ENCODE measurements around the gene SCNN1A.

SCNN1A gene

DNA sequence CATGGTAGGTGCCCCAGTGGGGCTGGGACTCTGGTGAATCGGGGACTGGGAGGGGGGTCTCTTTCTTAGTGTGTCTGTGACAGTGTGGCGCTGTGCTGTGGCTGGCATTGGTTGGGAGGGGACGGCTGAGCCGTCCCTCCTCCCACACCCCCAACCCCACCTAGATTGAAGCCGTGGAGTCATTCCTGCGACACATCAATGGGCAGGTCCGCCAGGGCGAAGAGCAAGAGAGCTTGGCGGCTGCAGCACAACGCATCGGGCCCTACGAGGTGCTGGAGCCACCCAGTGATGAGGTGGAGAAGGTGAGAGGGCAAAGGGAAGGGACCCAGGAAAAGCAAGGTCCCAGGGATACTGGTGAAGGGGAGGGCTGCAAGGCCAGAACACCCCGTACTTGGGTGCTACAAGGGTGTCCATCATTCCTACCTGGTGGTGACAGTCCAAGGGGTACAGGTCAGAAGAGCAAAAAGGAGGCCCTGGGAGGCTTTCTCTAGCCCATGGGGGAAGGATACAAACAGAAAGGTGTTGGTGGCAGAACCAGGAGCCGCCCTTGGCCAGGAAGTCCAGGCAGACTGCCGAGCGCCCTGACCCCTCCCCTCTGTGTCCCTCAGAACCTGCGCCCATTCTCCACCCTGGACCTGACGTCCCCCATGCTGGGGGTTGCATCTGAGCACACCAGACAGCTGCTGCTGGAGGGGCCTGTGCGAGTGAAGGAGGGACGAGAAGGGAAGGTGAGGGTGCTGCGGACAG lies 57.5 kb downstream of the SCNN1A start:
- DNase-seq (ENCODE audit: low spot score), result no peak

DNA sequence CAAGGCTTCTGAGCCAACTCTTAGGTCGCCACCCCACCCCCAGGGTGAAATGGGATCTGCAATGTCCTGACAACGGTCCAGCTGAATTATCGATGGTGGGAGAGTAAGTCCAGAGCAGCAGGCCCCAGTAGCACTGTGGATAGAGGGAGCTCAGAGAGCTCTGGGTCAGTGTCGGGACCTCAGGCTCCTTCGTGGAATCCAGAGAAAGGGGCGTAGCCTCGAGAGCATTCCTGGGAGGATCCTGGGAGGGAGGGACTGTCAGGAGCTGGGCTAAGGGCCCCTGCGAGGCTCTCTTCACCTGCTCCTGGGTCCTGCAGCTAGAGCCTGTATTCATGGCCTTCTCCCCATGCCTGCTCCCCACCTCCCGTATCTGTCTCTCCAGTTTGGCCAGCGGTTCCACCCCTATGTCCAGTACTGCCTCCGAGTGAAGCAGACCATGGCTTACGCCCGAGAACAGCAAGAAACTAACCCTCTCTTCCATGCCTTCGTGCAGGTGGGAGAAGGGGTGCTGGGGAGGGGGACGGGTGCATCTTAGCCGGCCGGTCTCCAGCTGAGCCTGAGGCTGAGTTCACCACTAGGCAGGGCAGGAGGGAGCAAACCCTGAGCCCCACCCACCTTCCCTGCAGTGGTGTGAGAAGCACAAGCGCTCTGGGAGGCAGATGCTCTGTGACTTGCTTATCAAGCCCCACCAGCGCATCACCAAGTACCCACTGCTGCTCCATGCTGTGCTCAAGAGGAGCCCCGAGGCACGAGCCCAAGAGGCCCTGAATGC lies 58.3 kb downstream of the SCNN1A start:
- no peak for DNase-seq (ENCODE audit: low spot score)

DNA sequence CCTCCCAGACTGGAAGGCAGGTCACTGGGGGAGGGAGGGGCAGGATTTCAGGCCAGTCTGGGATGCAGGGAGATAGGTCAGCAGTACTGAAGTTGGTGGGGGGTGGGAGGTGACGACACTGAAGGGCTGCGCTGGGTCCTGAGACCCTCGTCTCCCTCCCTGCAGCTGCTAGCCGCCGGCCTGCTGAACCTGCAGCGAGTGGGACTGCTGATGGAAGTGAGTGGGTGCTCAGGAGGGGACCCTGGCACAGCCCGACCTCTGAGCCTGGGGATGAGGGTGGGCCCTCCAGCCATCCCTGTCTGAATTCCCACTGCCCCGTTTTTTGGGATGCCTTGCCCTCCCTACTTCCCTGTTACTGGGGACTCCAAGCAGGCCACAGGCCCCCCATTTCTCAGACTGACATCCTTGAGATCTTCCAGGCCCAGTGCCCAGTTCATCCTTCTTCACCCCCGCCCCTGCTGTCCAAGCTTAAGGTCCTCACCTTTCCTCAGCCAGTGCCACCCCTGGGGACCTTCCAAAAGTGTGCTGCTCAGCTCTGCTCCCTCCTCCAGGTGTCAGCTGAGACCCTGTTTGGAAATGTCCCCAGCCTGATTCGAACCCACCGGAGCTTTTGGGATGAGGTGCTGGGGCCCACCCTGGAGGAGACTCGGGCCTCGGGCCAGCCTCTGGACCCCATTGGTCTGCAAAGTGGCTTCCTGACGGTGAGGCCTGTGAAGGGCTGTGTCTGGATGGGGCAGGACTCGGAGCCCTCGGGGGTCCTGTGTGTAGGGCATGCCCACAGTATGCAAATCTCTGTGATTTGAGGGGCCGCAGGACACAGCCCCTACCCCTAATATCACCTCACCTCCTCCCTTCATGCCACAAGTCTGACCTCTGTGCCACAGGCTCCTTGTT lies 59.4 kb downstream of the SCNN1A start:
- DNase-seq (ENCODE audit: low spot score), result no peak

DNA sequence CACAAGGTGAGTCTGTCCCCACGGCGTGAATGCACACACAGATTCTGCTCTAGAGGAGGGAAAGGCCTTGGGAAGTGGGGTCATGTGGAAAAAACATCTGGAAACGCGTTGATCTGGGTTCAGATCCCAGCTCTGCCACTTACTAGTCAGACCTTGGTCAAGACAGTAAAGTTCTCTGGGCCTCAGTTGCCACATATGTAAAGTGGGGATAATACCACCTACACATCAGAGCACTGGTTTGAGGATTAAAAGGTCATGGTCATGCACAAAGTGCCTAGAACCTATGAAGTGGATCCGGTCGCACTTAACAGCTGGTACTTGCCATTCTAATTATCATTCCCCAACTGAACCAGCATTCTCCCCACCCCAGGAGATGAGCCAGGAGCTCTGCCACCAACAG lies 60.2 kb downstream of the SCNN1A start:
- DNase-seq (ENCODE audit: low spot score), result no peak

DNA sequence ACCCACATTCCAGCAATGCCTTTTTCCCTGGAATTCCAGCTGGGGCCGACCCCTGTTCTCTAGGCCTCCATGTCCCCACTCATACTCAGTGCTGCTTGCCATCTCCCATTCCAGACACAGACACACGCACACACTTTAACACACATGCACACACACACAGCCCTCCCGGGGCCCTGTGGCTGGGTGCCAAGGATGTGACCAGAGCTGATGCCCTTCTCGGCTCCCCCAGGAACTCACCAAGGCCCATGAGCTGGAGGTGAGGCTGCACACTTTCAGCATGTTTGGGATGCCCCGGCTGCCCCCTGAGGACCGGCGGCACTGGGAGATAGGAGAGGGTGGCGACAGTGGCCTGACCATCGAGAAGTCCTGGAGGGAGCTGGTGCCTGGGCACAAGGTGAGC lies 60.6 kb downstream of the SCNN1A start:
- DNase-seq (ENCODE audit: low spot score), result no peak

DNA sequence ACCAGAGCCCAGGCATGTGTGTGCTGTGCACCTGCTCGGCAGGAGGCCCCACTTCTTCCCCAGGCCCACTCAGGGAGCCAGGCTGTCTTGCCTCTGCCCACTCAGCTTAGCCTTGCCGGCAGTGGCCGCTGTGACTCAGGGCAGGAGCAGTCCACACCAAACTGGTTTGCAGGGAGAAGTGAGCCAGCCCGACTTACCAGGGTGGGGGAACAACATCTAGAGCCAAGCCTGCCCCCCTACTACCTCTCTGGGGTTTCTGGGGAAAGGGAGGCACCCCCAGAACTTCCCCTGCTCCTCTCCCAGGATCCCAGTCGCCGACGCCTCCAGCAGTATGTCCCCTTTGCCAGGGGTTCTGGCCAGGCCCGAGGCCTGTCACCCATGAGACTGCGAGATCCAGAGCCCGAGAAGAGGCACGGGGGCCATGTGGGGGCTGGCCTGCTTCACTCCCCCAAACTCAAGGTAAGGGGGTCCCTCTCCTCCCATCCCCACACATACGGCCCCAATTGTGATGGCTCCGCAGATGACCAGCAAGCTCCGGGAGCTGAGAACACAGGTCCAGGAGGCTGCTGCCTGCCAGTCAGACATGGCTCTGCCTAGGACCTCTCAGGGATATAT lies 61.9 kb downstream of the SCNN1A start:
- DNase-seq (ENCODE audit: low spot score), result no peak

DNA sequence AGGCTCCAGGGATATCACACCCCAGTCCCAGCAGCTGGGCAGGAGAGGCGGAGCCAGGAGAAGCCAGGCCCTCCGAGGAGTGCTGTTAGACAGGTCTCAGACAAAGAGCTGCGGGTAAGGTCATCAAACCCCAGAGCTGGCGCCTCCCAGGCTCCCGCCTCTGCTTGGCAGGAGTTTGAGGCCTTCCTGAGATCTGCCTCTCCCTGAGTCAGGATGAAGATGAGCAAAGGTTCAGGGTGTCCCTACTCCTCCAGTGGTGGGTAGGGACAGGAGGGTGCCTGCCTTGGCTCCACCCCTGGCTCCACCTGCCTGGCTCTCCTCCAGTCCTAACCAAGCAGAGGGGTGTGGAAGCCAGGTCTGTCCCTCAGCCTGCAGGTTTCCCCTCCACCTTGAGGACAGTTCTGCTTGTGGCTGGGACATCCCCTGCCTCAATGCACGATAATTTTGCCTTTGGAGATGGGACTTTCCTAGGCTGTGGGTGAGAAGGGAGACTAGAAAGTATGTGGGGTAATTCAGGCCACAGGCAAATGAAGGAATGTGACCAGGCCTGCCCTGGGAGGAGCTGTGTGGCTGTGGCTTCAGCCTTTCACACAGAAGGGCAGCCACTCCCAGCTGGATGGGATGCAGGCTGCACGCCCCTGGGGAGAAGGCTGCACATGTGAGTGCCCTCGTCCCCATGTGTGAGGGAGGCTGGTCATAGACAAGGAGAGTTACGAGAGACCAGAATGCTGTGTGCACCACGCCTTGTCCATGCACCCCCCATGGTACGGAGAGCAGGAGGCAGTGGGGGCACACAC lies 62.6 kb downstream of the SCNN1A start:
- no peak for DNase-seq (ENCODE audit: low spot score)

DNA sequence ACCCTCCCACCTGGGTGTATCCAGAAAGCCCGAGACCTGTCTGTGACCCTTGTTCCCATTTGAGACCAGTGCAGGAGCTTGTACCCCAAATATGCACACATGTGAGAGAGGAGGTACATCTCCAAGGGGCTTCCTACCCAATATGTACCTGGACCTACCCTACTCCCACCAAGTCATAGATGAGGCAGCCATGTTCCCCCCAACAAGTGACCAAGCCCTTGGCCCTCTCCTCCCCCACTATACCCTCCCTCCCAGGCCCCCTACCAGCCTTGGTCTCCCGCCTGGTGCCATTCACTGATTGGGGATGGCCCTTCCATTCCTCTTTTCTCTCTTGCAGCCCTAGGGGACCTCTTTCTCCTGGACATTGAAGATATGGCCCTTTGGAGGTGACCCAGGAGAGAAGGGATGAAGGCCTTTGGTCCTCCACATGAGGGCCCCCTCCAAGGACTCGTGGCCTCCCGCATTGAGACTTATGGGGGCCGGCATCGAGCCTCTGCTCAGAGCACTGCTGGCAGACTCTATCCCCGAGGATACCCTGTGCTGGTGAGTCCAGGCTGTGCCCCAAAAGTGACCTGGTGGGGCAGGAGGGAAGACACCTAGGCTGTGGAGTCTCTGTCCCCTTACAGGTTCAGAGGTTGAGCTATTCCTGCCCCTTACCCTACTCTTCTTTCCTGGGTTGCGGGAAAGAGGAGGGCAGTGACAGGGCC lies 63.4 kb downstream of the SCNN1A start:
- no peak for DNase-seq (ENCODE audit: low spot score)

DNA sequence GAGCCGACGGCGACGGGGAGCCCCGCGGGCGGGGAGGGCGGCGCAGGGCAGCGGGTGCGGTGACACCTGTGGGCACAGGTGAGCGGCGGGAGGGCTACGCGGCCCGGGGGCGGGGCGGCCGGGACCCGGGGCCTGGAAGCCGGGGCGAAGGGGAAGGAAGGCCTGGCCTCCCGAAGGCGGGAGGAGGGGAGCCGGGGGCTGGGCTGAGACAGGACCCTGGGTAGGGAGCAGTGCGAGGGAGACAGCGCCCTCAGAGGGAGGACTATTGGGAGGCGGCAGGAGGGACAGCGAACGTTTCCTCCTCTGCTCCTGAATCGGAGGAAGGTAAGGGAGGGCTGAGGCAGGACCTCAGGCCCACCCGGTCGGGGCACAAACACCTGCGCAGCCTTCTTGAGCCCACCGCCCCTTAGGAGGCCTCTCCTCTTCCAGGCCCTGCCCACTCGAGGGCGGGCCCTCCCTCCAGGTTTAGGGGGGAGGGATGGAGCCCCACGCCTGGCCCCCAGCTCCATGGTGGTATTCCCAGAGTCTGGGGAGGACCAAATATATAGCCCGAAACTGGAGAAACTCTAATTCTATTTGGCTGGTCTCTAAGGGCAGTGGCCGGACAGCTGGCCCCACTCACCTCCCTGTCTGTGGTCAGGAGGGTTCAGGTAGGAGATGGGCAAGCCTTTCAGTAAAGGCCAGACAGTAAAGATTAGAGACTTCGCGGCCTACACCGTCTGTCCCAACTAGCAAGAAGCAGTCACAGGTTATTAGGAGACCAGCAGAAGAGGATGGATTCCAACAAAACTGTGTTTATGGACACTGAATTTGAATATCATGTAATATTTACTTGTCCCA lies 64.4 kb downstream of the SCNN1A start:
- DNase-seq (ENCODE audit: low spot score), result no peak

DNA sequence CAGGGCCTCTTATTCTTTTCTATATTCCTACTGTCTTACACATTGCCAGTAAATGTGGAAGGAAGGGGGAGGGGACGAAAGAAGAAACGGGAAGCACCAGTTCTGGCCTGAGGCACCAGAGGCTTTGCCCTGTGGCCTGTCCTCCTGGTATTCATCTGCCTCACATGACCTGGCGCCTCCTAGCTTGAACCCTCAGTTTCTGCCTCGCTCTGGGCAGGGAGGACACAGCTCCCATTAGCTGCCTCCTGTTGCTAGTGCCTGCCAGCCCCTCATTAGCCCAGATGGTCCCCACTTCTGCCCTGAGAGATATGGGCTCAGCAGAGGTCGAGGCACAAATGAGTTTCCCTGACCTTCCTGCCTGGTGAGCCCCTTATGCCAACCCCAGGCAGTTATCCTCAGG lies 67.8 kb downstream of the SCNN1A start:
- no peak for DNase-seq (ENCODE audit: low spot score)

DNA sequence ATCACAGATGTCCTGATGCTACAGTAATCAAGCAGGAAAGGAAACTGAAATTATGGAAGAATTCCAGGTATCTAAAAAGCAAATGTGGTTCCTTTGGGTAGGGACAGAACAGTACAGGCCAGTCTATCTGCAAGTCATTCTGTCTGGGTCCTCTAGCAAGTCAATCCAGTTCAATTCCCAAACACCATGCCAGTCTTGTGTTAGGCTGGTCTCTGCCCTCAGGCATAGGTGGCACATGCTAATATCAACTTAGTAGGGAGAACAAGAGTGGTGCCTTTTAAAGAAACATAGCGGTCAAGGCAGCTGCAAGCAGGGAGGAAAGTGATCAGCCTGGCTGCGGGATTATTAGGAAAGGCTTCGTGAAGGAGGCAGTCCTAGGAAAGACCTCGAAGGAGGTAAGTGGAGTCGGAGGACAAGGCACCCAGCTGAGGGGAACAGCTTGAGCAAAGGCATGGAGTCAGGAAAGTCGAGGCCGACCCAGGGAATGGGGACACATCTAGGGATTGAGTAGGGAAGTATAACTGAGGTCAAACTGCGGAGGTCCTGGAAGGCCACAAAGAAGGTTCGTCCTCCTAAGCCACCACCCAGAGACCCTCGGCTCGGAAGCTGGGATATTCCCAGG lies 68.7 kb downstream of the SCNN1A start:
- DNase-seq (ENCODE audit: low spot score), result no peak

DNA sequence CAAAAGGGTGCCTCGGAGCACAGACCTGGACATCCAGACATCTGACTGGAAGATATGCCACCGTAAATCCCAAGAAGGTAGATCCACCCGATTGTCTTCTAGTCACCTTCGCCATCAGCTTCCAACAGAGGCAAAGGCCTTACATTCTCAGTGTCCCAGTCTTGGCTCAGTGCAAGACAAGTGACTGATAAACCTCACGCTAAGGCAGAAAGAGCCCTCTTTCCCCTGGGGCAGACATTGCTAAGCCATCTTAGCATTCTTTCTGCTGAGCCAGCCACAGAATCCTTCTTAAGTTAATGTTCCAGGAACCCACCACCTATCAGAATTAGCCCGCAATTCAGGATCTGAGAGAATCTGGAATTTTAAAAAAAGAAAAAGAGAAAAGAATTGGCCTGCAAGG lies 69.2 kb downstream of the SCNN1A start:
- DNase-seq (ENCODE audit: low spot score), result no peak

DNA sequence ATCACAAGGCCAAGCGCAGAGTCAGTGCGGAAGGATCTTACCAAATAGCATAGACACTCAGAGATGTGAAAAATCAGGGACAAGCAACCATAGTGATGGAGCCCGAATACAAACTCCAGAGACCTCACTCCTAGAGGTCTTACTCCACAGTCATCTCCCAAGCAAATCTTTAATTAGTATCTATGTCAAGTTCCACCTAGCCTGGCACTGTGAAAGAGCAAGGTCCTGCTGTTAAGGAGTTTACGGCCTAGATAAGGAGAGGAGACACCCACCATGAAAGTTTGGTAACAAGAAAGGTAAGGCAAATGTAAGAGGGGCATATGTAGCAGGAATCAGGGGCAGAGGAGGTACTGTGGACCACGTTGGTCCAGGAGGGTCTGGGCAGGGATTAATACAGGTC lies 72.3 kb downstream of the SCNN1A start:
- DNase-seq (ENCODE audit: low spot score), result no peak

DNA sequence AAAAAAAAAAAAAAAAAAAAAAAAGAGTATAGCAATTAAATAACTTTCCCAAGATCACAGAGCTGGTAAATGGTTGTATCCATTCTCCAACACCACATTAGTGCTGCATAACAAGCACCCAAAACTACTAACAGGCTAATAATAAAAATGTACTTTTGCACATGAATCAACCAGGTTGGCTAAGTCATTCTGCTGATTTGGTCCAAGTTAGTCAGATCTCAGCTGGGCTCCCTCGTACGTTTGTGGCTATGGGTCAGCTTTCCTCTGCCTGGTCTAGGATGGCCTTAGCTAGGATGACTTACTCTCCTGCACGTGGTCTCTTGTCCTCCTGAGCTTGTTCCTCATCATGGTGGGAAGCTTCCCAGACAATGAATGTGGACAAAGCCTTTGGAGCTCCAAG lies 72.7 kb downstream of the SCNN1A start:
- DNase-seq (ENCODE audit: low spot score), result no peak

DNA sequence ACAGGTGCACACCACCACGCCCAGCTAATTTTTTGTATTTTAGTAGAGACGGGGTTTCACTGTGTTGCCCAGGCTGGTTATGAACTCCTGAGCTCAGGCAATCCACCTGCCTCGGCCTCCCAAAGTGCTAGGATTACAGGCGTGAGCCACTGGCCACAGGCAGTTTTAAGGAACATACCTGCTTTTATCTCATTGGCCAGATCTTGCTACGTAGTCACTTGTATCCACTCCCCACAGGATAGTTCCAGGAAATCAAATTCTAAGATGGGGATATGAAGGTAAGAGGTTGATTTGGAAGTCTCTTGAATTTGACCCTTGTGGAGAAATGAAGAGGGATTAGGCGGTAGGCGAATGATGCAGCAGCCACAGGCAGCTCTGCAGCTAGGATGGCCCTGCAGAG lies 73.6 kb downstream of the SCNN1A start:
- no peak for DNase-seq (ENCODE audit: low spot score)

DNA sequence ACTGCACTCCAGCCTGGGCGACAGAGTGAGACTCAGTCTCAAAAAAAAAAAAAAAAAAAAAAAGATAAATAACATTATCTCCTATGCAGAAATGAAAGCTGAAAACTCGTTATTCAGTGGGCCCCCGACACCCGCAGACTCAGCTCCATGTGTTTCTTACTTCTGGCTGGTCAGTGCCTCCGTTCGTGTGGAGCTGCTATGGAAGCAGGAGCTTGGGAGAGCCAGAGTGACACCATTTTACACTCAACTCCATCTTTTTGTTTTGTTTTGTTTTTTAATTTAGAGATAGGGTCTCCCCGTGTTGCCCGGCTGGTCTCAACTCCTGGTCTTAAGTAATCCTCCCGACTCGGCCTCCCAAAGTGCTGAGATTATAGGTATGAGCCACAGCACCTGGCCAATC lies 78.2 kb downstream of the SCNN1A start:
- DNase-seq (ENCODE audit: low spot score), result no peak
